ENCODE data around the gene EMX1.

GRCh38 chr2:72965770-72966450, 48.6 kb downstream of the EMX1 start:
- TF ChIP-seq CTCF (IDR thresholded peaks at IDR 0.05) (no peak), POLR2A (IDR thresholded peaks at IDR 0.05) (no peak)

All from lower leg skin (tissue), 3 donors.